Measurements from ENCODE around the gene SPOPL. TPM values are rescaled to one million over a fixed set of nuclear protein-coding genes. Genes with fewer than 3 reads are reported as not detected.

The SPOPL gene
- total RNA-seq (2021; ENCODE audit: unreplicated experiment) (21.8 TPM), Bru-seq, nascent RNA (percentile 82 among the genes with signal in this experiment), BruChase-seq, experiment 1, labeled RNA remaining after a 2-hour chase (percentile 80 among the genes with signal in this experiment), BruChase-seq, experiment 2, labeled RNA remaining after a 6-hour chase (percentile 82 among the genes with signal in this experiment)
- polyA plus RNA-seq (2012; ENCODE audit: insufficient read length), result 13.6 TPM
- long read RNA-seq, full-length matches to known transcripts, result 17 of 25 reads
- long read RNA-seq, partial matches to known transcripts, result 1 of 25 reads
- long read RNA-seq, other reads (novel, unspliced or antisense), result 7 of 25 reads

DNA sequence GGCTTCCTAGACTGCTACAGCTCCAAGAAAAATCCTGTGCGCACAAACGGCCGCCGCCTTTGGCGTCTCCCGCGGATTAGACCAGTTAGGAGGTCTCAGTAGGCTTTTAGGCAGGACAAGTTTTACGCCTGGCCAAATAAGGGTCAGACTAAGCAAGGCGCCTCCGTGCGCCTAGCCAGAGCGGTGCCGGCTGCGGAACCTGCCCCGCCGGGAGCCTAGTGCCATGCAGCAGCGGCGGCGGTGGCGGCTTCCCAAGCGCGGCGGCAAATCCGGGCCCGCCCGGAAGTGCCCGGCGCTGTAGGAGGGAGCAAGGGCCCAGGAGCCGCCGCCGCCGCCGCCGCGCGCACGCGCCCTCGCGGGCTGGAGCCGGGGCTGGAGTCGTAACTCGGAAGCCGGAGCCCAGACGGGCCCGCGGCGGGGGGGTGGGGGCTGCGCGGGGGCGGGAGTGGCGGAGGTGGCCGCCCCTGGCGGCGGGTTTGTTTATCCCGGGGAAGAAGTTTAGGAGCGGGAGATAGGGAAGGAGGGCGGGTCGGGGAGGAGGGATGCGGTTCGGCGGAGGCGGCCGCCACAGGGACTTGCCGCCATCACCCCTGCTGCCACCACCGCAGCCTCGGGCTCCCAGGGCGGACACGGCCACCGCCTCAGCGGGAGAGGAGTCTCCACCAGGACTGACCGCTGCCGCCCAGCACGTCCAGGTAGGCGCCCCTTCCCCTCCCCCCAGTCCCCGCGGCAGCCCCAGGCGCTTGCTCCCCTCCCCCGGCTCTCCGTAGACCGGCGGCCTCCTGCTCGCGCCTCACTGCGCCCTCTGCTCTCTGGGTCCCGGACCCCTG, at the start of gene SPOPL:
TSS of gene SPOPL (plus strand) at position 346 of the 830 bp plus-strand sequence. CDS start 48,447 bp downstream, outside the sequence.
- Histone ChIP-seq H3K4me3 (ENCODE audit: low read depth in 2 of 2, low read length in 2 of 2) (peak within 1 kb of the TSS; percentile 95 to 96), H3K9me3 (ENCODE audit: control insufficient read depth, insufficient read depth, low read depth, low read length) (no peaks in the 10 kb centered on the region), H3K27me3 (ENCODE audit: control insufficient read depth, insufficient read depth, low read length) (no peaks in the 10 kb centered on the region), H3K4me1 (ENCODE audit: control insufficient read depth, insufficient read depth, low read length) (peaks cover 32% of the 10 kb centered on the region), H3K27ac (ENCODE audit: low read length) (peak within 1 kb of the TSS; percentile 98), H3K36me3 (ENCODE audit: control insufficient read depth, insufficient read depth, low read length) (peaks cover 3% of the 10 kb centered on the region; the same call in 1 of the 2 replicates)
- ChIA-PET CTCF (interaction anchor here (0.6 kb wide), 1 partner anchor 24 kb away, joined by 3 read pairs; no protein-coding TSS in a partner anchor), POLR2A (interaction anchor here (0.5 kb wide), 1 partner anchor 34 kb away, joined by 3 read pairs; no protein-coding TSS in a partner anchor)
- intact Hi-C loops (cut with micrococcal nuclease; ENCODE audit: unreplicated experiment) (loop anchor here (10.0 kb wide), 1 partner anchor 273 kb away; no protein-coding TSS in a partner anchor), in situ Hi-C loops (cut with HindIII; ENCODE audit: low pct_unique_long_range_greater_than_20kb, low sequenced_read_pairs) (no loop called here)
- DNase-seq (ENCODE audit: low read depth, low spot score) (no peak), ATAC-seq (peak; percentile 98)
- TF ChIP-seq, protein P1, sequence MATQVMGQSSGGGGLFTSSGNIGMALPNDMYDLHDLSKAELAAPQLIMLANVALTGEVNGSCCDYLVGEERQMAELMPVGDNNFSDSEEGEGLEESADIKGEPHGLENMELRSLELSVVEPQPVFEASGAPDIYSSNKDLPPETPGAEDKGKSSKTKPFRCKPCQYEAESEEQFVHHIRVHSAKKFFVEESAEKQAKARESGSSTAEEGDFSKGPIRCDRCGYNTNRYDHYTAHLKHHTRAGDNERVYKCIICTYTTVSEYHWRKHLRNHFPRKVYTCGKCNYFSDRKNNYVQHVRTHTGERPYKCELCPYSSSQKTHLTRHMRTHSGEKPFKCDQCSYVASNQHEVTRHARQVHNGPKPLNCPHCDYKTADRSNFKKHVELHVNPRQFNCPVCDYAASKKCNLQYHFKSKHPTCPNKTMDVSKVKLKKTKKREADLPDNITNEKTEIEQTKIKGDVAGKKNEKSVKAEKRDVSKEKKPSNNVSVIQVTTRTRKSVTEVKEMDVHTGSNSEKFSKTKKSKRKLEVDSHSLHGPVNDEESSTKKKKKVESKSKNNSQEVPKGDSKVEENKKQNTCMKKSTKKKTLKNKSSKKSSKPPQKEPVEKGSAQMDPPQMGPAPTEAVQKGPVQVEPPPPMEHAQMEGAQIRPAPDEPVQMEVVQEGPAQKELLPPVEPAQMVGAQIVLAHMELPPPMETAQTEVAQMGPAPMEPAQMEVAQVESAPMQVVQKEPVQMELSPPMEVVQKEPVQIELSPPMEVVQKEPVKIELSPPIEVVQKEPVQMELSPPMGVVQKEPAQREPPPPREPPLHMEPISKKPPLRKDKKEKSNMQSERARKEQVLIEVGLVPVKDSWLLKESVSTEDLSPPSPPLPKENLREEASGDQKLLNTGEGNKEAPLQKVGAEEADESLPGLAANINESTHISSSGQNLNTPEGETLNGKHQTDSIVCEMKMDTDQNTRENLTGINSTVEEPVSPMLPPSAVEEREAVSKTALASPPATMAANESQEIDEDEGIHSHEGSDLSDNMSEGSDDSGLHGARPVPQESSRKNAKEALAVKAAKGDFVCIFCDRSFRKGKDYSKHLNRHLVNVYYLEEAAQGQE (IDR thresholded peaks at IDR 0.05; ENCODE audit: insufficient read depth in 1 of 2, low read depth in 2 of 2, low read length in 1 of 2), result no peak; a peak in 1 of 4 replicates
- TF ChIP-seq TCF7L2 (IDR thresholded peaks at IDR 0.05; ENCODE audit: low read depth, low read length) (no peak), SIN3A (IDR thresholded peaks at IDR 0.05; ENCODE audit: borderline replicate concordance, insufficient read depth, low read depth, low read length) (0 out of 2 replicates have a peak, but pooled peaks have one; percentile 65), POLR2AphosphoS5 (IDR thresholded peaks at IDR 0.05; ENCODE audit: low read depth, low read length) (peak; percentile 90)
- TF ChIP-seq, protein P2, sequence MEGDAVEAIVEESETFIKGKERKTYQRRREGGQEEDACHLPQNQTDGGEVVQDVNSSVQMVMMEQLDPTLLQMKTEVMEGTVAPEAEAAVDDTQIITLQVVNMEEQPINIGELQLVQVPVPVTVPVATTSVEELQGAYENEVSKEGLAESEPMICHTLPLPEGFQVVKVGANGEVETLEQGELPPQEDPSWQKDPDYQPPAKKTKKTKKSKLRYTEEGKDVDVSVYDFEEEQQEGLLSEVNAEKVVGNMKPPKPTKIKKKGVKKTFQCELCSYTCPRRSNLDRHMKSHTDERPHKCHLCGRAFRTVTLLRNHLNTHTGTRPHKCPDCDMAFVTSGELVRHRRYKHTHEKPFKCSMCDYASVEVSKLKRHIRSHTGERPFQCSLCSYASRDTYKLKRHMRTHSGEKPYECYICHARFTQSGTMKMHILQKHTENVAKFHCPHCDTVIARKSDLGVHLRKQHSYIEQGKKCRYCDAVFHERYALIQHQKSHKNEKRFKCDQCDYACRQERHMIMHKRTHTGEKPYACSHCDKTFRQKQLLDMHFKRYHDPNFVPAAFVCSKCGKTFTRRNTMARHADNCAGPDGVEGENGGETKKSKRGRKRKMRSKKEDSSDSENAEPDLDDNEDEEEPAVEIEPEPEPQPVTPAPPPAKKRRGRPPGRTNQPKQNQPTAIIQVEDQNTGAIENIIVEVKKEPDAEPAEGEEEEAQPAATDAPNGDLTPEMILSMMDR (IDR thresholded peaks at IDR 0.05), result peak; percentile 35
- no TSS peak for BruUV-seq (replicated peaks)

DNA sequence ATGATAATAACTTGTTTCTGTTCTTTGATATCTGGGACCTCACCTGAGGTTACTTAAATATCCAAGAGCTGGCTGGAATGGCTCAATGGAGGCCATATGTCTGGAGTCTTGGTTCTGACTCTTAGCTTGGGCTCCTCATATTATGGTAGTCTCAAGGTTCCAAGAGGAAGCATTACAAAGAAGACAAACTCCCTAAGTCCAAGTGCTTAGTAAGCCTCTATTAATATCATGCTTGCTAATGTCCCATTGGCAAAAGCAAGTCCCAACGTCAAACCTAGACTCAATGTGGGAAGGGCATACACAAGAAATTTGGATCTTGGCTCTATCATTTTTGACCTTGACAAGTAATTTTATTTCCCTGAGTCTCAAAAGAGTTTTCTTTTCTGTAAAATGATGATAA, 49.2 kb upstream of the SPOPL start:
- DNase-seq (ENCODE audit: low read depth, low spot score) (no peak), ATAC-seq (no peak)
- ChIA-PET POLR2A (no interaction called here), CTCF (no interaction called here)
- intact Hi-C loops (cut with micrococcal nuclease; ENCODE audit: unreplicated experiment), result no loop called here
- Histone ChIP-seq H3K27me3 (ENCODE audit: control insufficient read depth, insufficient read depth, low read length) (no peaks in the 10 kb centered on the region), H3K27ac (ENCODE audit: low read length) (no peak overlapping the region), H3K9me3 (ENCODE audit: control insufficient read depth, insufficient read depth, low read depth, low read length) (no peaks in the 10 kb centered on the region), H3K4me3 (ENCODE audit: low read depth in 2 of 2, low read length in 2 of 2) (no peak overlapping the region), H3K4me1 (ENCODE audit: control insufficient read depth, insufficient read depth, low read length) (no peaks in the 10 kb centered on the region), H3K36me3 (ENCODE audit: control insufficient read depth, insufficient read depth, low read length) (no peaks in the 10 kb centered on the region)
- TF ChIP-seq, protein P2 (IDR thresholded peaks at IDR 0.05), result no peak
- no peak for TF ChIP-seq SIN3A (IDR thresholded peaks at IDR 0.05; ENCODE audit: borderline replicate concordance, insufficient read depth, low read depth, low read length)
- TF ChIP-seq POLR2AphosphoS5 (IDR thresholded peaks at IDR 0.05; ENCODE audit: low read depth, low read length), result no peak
- TF ChIP-seq, protein P1 (IDR thresholded peaks at IDR 0.05; ENCODE audit: insufficient read depth in 1 of 2, low read depth in 2 of 2, low read length in 1 of 2), result no peak
- TF ChIP-seq TCF7L2 (IDR thresholded peaks at IDR 0.05; ENCODE audit: low read depth, low read length), result no peak
- in situ Hi-C loops (cut with HindIII; ENCODE audit: low pct_unique_long_range_greater_than_20kb, low sequenced_read_pairs), result no loop called here
- no TSS peak for BruUV-seq (replicated peaks)

Data from Panc1 (cell line).